HepG2 (cell line): ENCODE data around the gene PNLIPRP3. TPM values are rescaled to one million over a fixed set of nuclear protein-coding genes. Genes with fewer than 3 reads are reported as not detected.

ENCODE experiments used
- ATAC-seq: fragments of 200-7000 bp; cut with Tn5 transposase; 3 replicates; pipeline ENCODE4 v1.9.1; 2020; ENCODE audit warnings: mild to moderate bottlenecking, moderate library complexity
- BruUV-seq: library from RNA; stranded (reverse); fragments of 400-500 nt; replicated peaks from 2 replicates; lab custom pipeline; 2021; lab: Mats Ljungman, UMichigan
- CTCF ChIA-PET: fragments of 300-600 bp; formaldehyde crosslinking; extraction: SDS; loops from one replicate; lab custom pipeline; 2021; ENCODE audit warnings: low total read pairs, inconsistent platforms, low intra/inter-chr PET ratio; lab: Yijun Ruan, JAX
- POLR2A ChIA-PET: fragments of 350-600 bp; sonication (Branson Sonifier 250); formaldehyde crosslinking; loops from one replicate; lab custom pipeline; 2020; ENCODE audit warnings: antibody characterized with exemption, inconsistent platforms; lab: Yijun Ruan, JAX
- DNase-seq: peaks from one replicate; pipeline ENCODE4 v3.0.0-alpha.2; 2015; ENCODE audit warnings: low spot score
- FAIRE-seq: peaks from 3 replicates; lab custom pipeline; 2011; peaks lifted over from hg19 to GRCh38; lab: Jason Lieb, UNC
- H2AFZ ChIP-seq: one replicate; pipeline ENCODE4 v1.6.1; 2011; ENCODE audit warnings: low read length, inconsistent platforms
- H3K27ac ChIP-seq: fragments of 300-600 bp; 3 replicates; pipeline ENCODE4 v1.8.0; 2011; ENCODE audit warnings: mixed run types, mild to moderate bottlenecking, mixed read lengths, low read length, inconsistent platforms; ENCODE audit not compliant: insufficient read depth; ENCODE audit errors: extremely low read length
- H3K27me3 ChIP-seq, 2 experiments: fragments of 200-600 bp in 1 of 2; 2 replicates in 1 of 2; 3 replicates in 1 of 2; pipeline versions ENCODE4 v1.6.0 to v1.8.0; 2011; ENCODE audit warnings: low read length in 2 of 2, mild to moderate bottlenecking in 2 of 2, moderate library complexity in 2 of 2, inconsistent platforms in 1 of 2; ENCODE audit not compliant: insufficient read depth in 2 of 2, control insufficient read depth in 1 of 2
- H3K36me3 ChIP-seq, 2 experiments: fragments of 200-600 bp in 1 of 2; replicated peaks in 1 of 2; 2 replicates in 1 of 2; 3 replicates in 1 of 2; pipeline versions ENCODE4 v1.5.1 to v1.8.0; 2011; ENCODE audit warnings: low read length in 2 of 2, inconsistent platforms in 1 of 2; ENCODE audit not compliant: insufficient read depth in 2 of 2, control insufficient read depth in 1 of 2
- H3K4me1 ChIP-seq: 2 replicates; pipeline ENCODE4 v1.5.1; 2012; ENCODE audit warnings: low read length, inconsistent platforms; ENCODE audit not compliant: insufficient read depth
- H3K4me2 ChIP-seq: 2 replicates; pipeline ENCODE4 v1.6.0; 2011; ENCODE audit warnings: low read depth, low read length, inconsistent platforms
- H3K4me3 ChIP-seq, 3 experiments: fragments of 200-600 bp in 1 of 3; sonication (generic), shearing (Covaris generic) in 1 of 3; replicated peaks in 1 of 3; 2 replicates each; pipeline ENCODE4 v1.5.1; 2011 to 2016; ENCODE audit warnings: low read length in 3 of 3, inconsistent platforms in 2 of 3, low read depth in 2 of 3, mild to moderate bottlenecking in 2 of 3, control low read depth in 1 of 3, mixed read lengths in 1 of 3; ENCODE audit not compliant: insufficient read depth in 1 of 3
- H3K79me2 ChIP-seq: one replicate; pipeline ENCODE4 v1.6.1; 2011; ENCODE audit warnings: low read length, inconsistent platforms; ENCODE audit not compliant: insufficient read depth
- H3K9ac ChIP-seq: 2 replicates; pipeline ENCODE4 v1.6.0; 2011; ENCODE audit warnings: mild to moderate bottlenecking, low read depth, low read length, inconsistent platforms; ENCODE audit not compliant: insufficient read depth
- H3K9me3 ChIP-seq: 2 replicates; pipeline ENCODE4 v1.5.1; 2012; ENCODE audit warnings: mild to moderate bottlenecking, low read length
- H4K20me1 ChIP-seq: 2 replicates; pipeline ENCODE4 v1.6.0; 2011; ENCODE audit warnings: inconsistent platforms, mild to moderate bottlenecking, low read length, moderate library complexity; ENCODE audit not compliant: insufficient read depth
- GFI1 ChIP-seq: sonication (generic); formaldehyde crosslinking; IDR thresholded peaks from 2 replicates; pipeline ENCODE4 v1.5.0; 2020; ENCODE audit warnings: missing genetic modification reagents, mild to moderate bottlenecking, borderline replicate concordance
- ISL2 ChIP-seq: sonication (generic); formaldehyde crosslinking; IDR thresholded peaks from 2 replicates; pipeline ENCODE4 v1.5.0; 2020; ENCODE audit warnings: missing genetic modification reagents
- MYPOP ChIP-seq: sonication (generic); formaldehyde crosslinking; IDR thresholded peaks from 2 replicates; pipeline ENCODE4 v1.8.1; 2023; ENCODE audit warnings: mild to moderate bottlenecking, moderate library complexity, missing genetic modification reagents
- WGBS: methylation state at CpG from one replicate; pipeline ENCODE4 v1.1.6; 2017; ENCODE audit warnings: low lambda C conversion rate; 5-methylcytosine and 5-hydroxymethylcytosine counted together
- in situ Hi-C: cut with HindIII; loops from 2 replicates; pipeline ENCODE4 v1.10.0; 2017; ENCODE audit warnings: low pct_unique_long_range_greater_than_20kb; ENCODE audit not compliant: extremely low pct_ligation_motif_present
- intact Hi-C: fragments of 100-400 bp; cut with micrococcal nuclease; formaldehyde crosslinking; loops from one replicate; pipeline ENCODE4 v1.10.0; 2022; ENCODE audit not compliant: unreplicated experiment
- polyA plus RNA-seq, 8 experiments: library from polyadenylated mRNA; depleted of rRNA in 3 of 8; stranded (reverse) in 7 of 8; unstranded in 1 of 8; fragments of >200 nt; fragmentation: Illumina TruSeq in 4 of 8; extraction: Trizol in 4 of 8; gene quantifications; 2 replicates each; pipeline versions ENCODE4 v1.2.1 to v1.2.3, GENCODE V29; 2011 to 2016; ENCODE audit warnings: low read depth in 4 of 8, missing spikeins in 1 of 8, mixed read lengths in 1 of 8; ENCODE audit not compliant: insufficient read depth in 1 of 8
- total RNA-seq, 5 experiments: library from RNA; depleted of rRNA; stranded (reverse); fragments of >200 nt; fragmentation: Illumina TruSeq; extraction: Trizol; gene quantifications; 2 replicates each; pipeline ENCODE4 v1.2.3, GENCODE V29; 2016; ENCODE audit warnings: low read depth in 1 of 5
- TF ChIP-seq, protein P1 (sequence below): sonication (generic); formaldehyde crosslinking; IDR thresholded peaks from 2 replicates; pipeline ENCODE4 v1.8.0; 2022; ENCODE audit warnings: missing genetic modification reagents, mild to moderate bottlenecking, borderline replicate concordance
- TF ChIP-seq, protein P2 (sequence below): IDR thresholded peaks from 2 replicates; pipeline ENCODE4 v1.6.1; 2018; ENCODE audit warnings: missing genetic modification reagents, mild to moderate bottlenecking, missing compliant biosample characterization

PNLIPRP3 gene
- total and polyA plus RNA-seq, 2 of the 13 experiments (the other 11 are each of a cell fraction or from before 2014, with no cell fraction given), result not detected

GRCh38 chr10:116395223-116395985 is 32.2 kb upstream of the PNLIPRP3 start:
- Histone ChIP-seq H4K20me1 (no peaks in the 10 kb centered on the region), H3K79me2 (no peaks in the 10 kb centered on the region), H2AFZ (no peak overlapping the region), H3K36me3 (no peaks in the 10 kb centered on the region), H3K4me2 (no peak overlapping the region), H3K27me3 (0 out of 5 replicates have a peak, but pooled peaks cover 0 to 3% of the 10 kb centered on the region in 2 experiments), H3K9me3 (no peaks in the 10 kb centered on the region), H3K27ac (no peak overlapping the region)
- intact Hi-C loops, result no loop called here
- no TSS peak for BruUV-seq
- CTCF ChIA-PET, result no interaction called here
- TF ChIP-seq ISL2 (CRISPR knock-in tag) (no peak), MYPOP (CRISPR knock-in tag) (no peak), GFI1 (no peak)
- TF ChIP-seq, protein P1, sequence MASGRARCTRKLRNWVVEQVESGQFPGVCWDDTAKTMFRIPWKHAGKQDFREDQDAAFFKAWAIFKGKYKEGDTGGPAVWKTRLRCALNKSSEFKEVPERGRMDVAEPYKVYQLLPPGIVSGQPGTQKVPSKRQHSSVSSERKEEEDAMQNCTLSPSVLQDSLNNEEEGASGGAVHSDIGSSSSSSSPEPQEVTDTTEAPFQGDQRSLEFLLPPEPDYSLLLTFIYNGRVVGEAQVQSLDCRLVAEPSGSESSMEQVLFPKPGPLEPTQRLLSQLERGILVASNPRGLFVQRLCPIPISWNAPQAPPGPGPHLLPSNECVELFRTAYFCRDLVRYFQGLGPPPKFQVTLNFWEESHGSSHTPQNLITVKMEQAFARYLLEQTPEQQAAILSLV (CRISPR knock-in tag), result no peak
- TF ChIP-seq, protein P2, sequence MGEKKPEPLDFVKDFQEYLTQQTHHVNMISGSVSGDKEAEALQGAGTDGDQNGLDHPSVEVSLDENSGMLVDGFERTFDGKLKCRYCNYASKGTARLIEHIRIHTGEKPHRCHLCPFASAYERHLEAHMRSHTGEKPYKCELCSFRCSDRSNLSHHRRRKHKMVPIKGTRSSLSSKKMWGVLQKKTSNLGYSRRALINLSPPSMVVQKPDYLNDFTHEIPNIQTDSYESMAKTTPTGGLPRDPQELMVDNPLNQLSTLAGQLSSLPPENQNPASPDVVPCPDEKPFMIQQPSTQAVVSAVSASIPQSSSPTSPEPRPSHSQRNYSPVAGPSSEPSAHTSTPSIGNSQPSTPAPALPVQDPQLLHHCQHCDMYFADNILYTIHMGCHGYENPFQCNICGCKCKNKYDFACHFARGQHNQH, result no peak
- TF ChIP-seq, all 625 proteins: peak for 0
- DNase-seq (no peak), FAIRE-seq (no peak), ATAC-seq (no peak)
- no peaks in the 10 kb centered on the region for H3K4me1 ChIP-seq
- in situ Hi-C loops, result no loop called here
- 14% methylated on average over 11 of the region's 13 CpGs for WGBS
- POLR2A ChIA-PET, result no interaction called here
- no peak overlapping the region for H3K9ac ChIP-seq
- no peak overlapping the region for H3K4me3 ChIP-seq
